HG02571 (cell line): ENCODE results near the gene ADK.
"Not testable (repeated sequence)": the region's sequence is repeated elsewhere in the genome, so short reads cannot be mapped to it uniquely, and the experiment has no call there.

ENCODE experiments used
- ATAC-seq: cut with Tn5 transposase; IDR thresholded peaks from one replicate; pipeline ENCODE4 v1.9.1; 2021; ENCODE audit warnings: mild to moderate bottlenecking, moderate library complexity; ENCODE audit not compliant: unreplicated experiment

The ADK gene

GRCh38 chr10:74406006-74406405 is 255.0 kb downstream of the ADK start:
- ATAC-seq = no peak

GRCh38 chr10:74415146-74415839 is 264.3 kb downstream of the ADK start:
- ATAC-seq = no peak

GRCh38 chr10:74417397-74417796 is 266.4 kb downstream of the ADK start:
- no peak for ATAC-seq

GRCh38 chr10:74418285-74418872 is 267.4 kb downstream of the ADK start:
- no peak for ATAC-seq

- ATAC-seq = no peak
These were observed 268.5 kb downstream of the ADK start for GRCh38 chr10:74419491-74419951.

- no peak for ATAC-seq
These were observed 268.9 kb downstream of the ADK start for GRCh38 chr10:74419958-74420375.

- ATAC-seq = no peak
These were observed 273.5 kb downstream of the ADK start for GRCh38 chr10:74424565-74424964.

GRCh38 chr10:74425456-74426001 is 274.5 kb downstream of the ADK start:
- no peak for ATAC-seq

- no peak for ATAC-seq
These were observed 280.8 kb downstream of the ADK start for GRCh38 chr10:74431816-74432215.

GRCh38 chr10:74432841-74433594 is 282.0 kb downstream of the ADK start:
- no peak for ATAC-seq

GRCh38 chr10:74433595-74433956 is 282.6 kb downstream of the ADK start:
- ATAC-seq = no peak

- no peak for ATAC-seq
These were observed 283.0 kb downstream of the ADK start for GRCh38 chr10:74433993-74434392.

GRCh38 chr10:74434547-74434946 is 283.5 kb downstream of the ADK start:
- ATAC-seq = no peak

- no peak for ATAC-seq
These were observed 285.6 kb downstream of the ADK start for GRCh38 chr10:74436523-74437170.

GRCh38 chr10:74437822-74438221 is 286.8 kb downstream of the ADK start:
- ATAC-seq = no peak

- no peak for ATAC-seq
These were observed 288.2 kb downstream of the ADK start for GRCh38 chr10:74439213-74439612.

GRCh38 chr10:74445493-74445892 is 294.5 kb downstream of the ADK start:
- no peak for ATAC-seq

- no peak for ATAC-seq
These were observed 299.6 kb downstream of the ADK start for GRCh38 chr10:74450602-74451001.

- ATAC-seq = no peak
These were observed 300.3 kb downstream of the ADK start for GRCh38 chr10:74451127-74451829.

GRCh38 chr10:74453169-74453568 is 302.1 kb downstream of the ADK start:
- ATAC-seq = no peak

- ATAC-seq = not testable (repeated sequence)
These were observed 306.5 kb downstream of the ADK start for GRCh38 chr10:74457478-74457877.
